ACHN (cell line): ENCODE results near the gene MYORG.
"Not testable (repeated sequence)": the region's sequence is repeated elsewhere in the genome, so short reads cannot be mapped to it uniquely, and the experiment has no call there.

ENCODE experiments used
- DNase-seq: peaks from one replicate; pipeline ENCODE4 v3.0.0-alpha.2; 2015
- in situ Hi-C: cut with HindIII; loops from 2 replicates; pipeline ENCODE4 v1.10.0; 2017; ENCODE audit warnings: low sequenced_read_pairs, low pct_ligation_motif_present, low pct_unique_long_range_greater_than_20kb

Gene MYORG

GRCh38 chr9:34341659-34342295 lies 34.9 kb downstream of the MYORG start:
- DNase-seq, result no peak
- in situ Hi-C loops, result no loop called here

GRCh38 chr9:34338665-34339385 lies 37.9 kb downstream of the MYORG start:
- DNase-seq, result no peak
- in situ Hi-C loops, result no loop called here

- DNase-seq, in situ Hi-C loops: not testable (repeated sequence)
These were observed 38.6 kb downstream of the MYORG start for GRCh38 chr9:34338079-34338478.

- DNase-seq, result no peak
- in situ Hi-C loops, result no loop called here
These were observed 39.3 kb downstream of the MYORG start for GRCh38 chr9:34337403-34337802.

GRCh38 chr9:34335376-34335775 lies 41.3 kb downstream of the MYORG start:
- in situ Hi-C loops, result no loop called here
- no peak for DNase-seq

- in situ Hi-C loops, result no loop called here
- DNase-seq, result no peak
These were observed 41.8 kb downstream of the MYORG start for GRCh38 chr9:34334916-34335315.

GRCh38 chr9:34334337-34334824 lies 42.3 kb downstream of the MYORG start:
- in situ Hi-C loops, result no loop called here

GRCh38 chr9:34333836-34334235 lies 42.9 kb downstream of the MYORG start:
- DNase-seq, result no peak
- in situ Hi-C loops, result no loop called here

More at GRCh38 chr9:34334337-34334824, 42.3 kb downstream of the MYORG start:
- no peak for DNase-seq

GRCh38 chr9:34332076-34332964 lies 44.4 kb downstream of the MYORG start:
- peak; percentile 48 for DNase-seq
- in situ Hi-C loops, result no loop called here

- in situ Hi-C loops, result no loop called here
- no peak for DNase-seq
These were observed 45.5 kb downstream of the MYORG start for GRCh38 chr9:34331196-34331595.

GRCh38 chr9:34328987-34329832 lies 47.5 kb downstream of the MYORG start, which contains the start of the genes KIF24 and NUDT2:
TSS of gene KIF24 (minus strand) at chr9:34329268. CDS start at chr9:34311346, 17,922 bp downstream.
TSS of gene NUDT2 (plus strand) at chr9:34329569. CDS start at chr9:34339040, 9,471 bp downstream.
- in situ Hi-C loops, result no loop called here

GRCh38 chr9:34328500-34328986 lies 48.2 kb downstream of the MYORG start:
- DNase-seq, result peak; percentile 46

More at GRCh38 chr9:34328987-34329832, 47.5 kb downstream of the MYORG start, which contains the start of the genes KIF24 and NUDT2:
- peak; percentile 100 for DNase-seq

GRCh38 chr9:34326690-34327089 lies 50.0 kb downstream of the MYORG start:
- in situ Hi-C loops, result no loop called here
- DNase-seq, result no peak

More at GRCh38 chr9:34328500-34328986, 48.2 kb downstream of the MYORG start:
- in situ Hi-C loops, result no loop called here

- DNase-seq, result no peak
- in situ Hi-C loops, result no loop called here
These were observed 53.7 kb downstream of the MYORG start for GRCh38 chr9:34322899-34323591.

GRCh38 chr9:34321451-34321850 lies 55.2 kb downstream of the MYORG start:
- in situ Hi-C loops, result no loop called here
- DNase-seq, result no peak

- in situ Hi-C loops, result no loop called here
These were observed 58.4 kb downstream of the MYORG start for GRCh38 chr9:34318163-34318790.

GRCh38 chr9:34317436-34317835 lies 59.3 kb downstream of the MYORG start:
- in situ Hi-C loops, result no loop called here
- DNase-seq, result no peak

More at GRCh38 chr9:34318163-34318790, 58.4 kb downstream of the MYORG start:
- no peak for DNase-seq
